Loucy (cell line): ENCODE measurements around the gene VDAC2.
"Not testable (repeated sequence)": the region's sequence is repeated elsewhere in the genome, so short reads cannot be mapped to it uniquely, and the experiment has no call there.

ENCODE experiments used
- H2AFZ ChIP-seq: fragments of 200-600 bp; sonication (generic); 2 replicates; pipeline ENCODE4 v1.6.0; 2016; ENCODE audit warnings: antibody characterized with exemption, mild to moderate bottlenecking, low read length, moderate library complexity
- H3F3A ChIP-seq: fragments of 200-600 bp; 2 replicates; pipeline ENCODE4 v1.6.0; 2016; ENCODE audit warnings: antibody characterized with exemption, low read depth, mild to moderate bottlenecking
- H3K27me3 ChIP-seq: fragments of 200-600 bp; sonication (generic); 2 replicates; pipeline ENCODE4 v1.6.1; 2014; ENCODE audit warnings: low read length, mild to moderate bottlenecking; ENCODE audit not compliant: insufficient read depth, poor library complexity, severe bottlenecking
- H3K36me3 ChIP-seq: fragments of 200-600 bp; sonication (generic); 2 replicates; pipeline ENCODE4 v1.6.1; 2016; ENCODE audit warnings: low read length; ENCODE audit not compliant: insufficient read depth
- H3K4me1 ChIP-seq: fragments of 200-600 bp; sonication (generic); 2 replicates; pipeline ENCODE4 v1.5.1; 2014; ENCODE audit warnings: low read length, mild to moderate bottlenecking; ENCODE audit not compliant: insufficient read depth, poor library complexity, severe bottlenecking
- H3K4me2 ChIP-seq: fragments of 200-600 bp; sonication (generic); 2 replicates; pipeline ENCODE4 v1.6.0; 2014; ENCODE audit warnings: antibody characterized with exemption, low read length, low read depth, mild to moderate bottlenecking; ENCODE audit not compliant: poor library complexity, severe bottlenecking
- H3K4me3 ChIP-seq: fragments of 200-600 bp; sonication (generic); 2 replicates; pipeline ENCODE4 v1.5.1; 2014; ENCODE audit warnings: low read length, mild to moderate bottlenecking, mixed read lengths; ENCODE audit not compliant: poor library complexity, severe bottlenecking
- H3K79me2 ChIP-seq: fragments of 200-600 bp; sonication (generic); 2 replicates; pipeline ENCODE4 v1.6.1; 2014; ENCODE audit warnings: low read length; ENCODE audit not compliant: insufficient read depth
- H3K9ac ChIP-seq: fragments of 200-600 bp; sonication (generic); 2 replicates; pipeline ENCODE4 v1.6.0; 2014; ENCODE audit warnings: mild to moderate bottlenecking, low read depth, low read length, moderate library complexity; ENCODE audit not compliant: poor library complexity, severe bottlenecking
- H3K9me2 ChIP-seq: fragments of 200-600 bp; sonication (generic); replicated peaks from 2 replicates; pipeline ENCODE4 v1.6.1; 2016; ENCODE audit warnings: low read depth, low read length, mixed read lengths
- H3K9me3 ChIP-seq: fragments of 200-600 bp; sonication (generic); 2 replicates; pipeline ENCODE4 v1.6.1; 2014; ENCODE audit warnings: mild to moderate bottlenecking, antibody characterized with exemption, low read length, low read depth; ENCODE audit not compliant: insufficient read depth
- H4K20me1 ChIP-seq: fragments of 200-600 bp; sonication (generic); 2 replicates; pipeline ENCODE4 v1.6.0; 2014; ENCODE audit warnings: antibody characterized with exemption, low read length, mild to moderate bottlenecking; ENCODE audit not compliant: insufficient read depth, poor library complexity, severe bottlenecking
- EZH2phosphoT487 ChIP-seq: fragments of 200-600 bp; IDR thresholded peaks from 2 replicates; pipeline ENCODE4 v1.6.1; 2018; ENCODE audit warnings: antibody characterized with exemption, mild to moderate bottlenecking, moderate library complexity, borderline replicate concordance
- TF ChIP-seq, protein P1 (sequence below): fragments of 200-600 bp; sonication (generic); conservative IDR thresholded peaks from 2 replicates; pipeline ENCODE4 v1.5.1; 2014; ENCODE audit warnings: mild to moderate bottlenecking, antibody characterized with exemption, low read length

The VDAC2 gene

DNA sequence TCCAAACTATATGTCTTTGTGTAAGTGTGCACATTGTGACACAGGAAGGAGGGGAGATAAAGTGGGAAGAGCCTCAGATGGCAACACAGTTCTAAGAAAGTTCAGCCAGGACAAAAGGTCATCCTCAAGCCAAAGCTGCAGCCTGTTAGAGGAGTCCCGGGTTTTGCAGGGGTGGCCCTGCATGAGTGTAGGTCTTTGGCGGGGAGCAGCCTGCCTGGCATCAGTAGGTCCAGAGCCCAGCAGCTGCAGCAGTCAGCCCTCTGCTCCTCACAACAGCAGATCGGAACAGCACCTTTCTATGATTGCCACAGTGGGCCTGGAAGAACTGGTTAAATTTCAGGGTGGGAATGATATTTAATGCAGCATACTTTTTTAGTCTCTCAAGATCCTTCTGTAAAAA lies 13.5 kb upstream of the VDAC2 start:
- Histone ChIP-seq H3F3A (no peaks in the 10 kb centered on the region), H3K9me3 (no peaks in the 10 kb centered on the region), H3K4me3 (no peak overlapping the region), H3K36me3 (no peaks in the 10 kb centered on the region), H4K20me1 (no peaks in the 10 kb centered on the region), H3K9ac (no peak overlapping the region), H3K4me2 (no peak overlapping the region), H2AFZ (no peak overlapping the region), H3K79me2 (no peaks in the 10 kb centered on the region), H3K4me1 (no peaks in the 10 kb centered on the region), H3K9me2 (no peaks in the 10 kb centered on the region), H3K27me3 (no peaks in the 10 kb centered on the region)
- TF ChIP-seq, protein P1, sequence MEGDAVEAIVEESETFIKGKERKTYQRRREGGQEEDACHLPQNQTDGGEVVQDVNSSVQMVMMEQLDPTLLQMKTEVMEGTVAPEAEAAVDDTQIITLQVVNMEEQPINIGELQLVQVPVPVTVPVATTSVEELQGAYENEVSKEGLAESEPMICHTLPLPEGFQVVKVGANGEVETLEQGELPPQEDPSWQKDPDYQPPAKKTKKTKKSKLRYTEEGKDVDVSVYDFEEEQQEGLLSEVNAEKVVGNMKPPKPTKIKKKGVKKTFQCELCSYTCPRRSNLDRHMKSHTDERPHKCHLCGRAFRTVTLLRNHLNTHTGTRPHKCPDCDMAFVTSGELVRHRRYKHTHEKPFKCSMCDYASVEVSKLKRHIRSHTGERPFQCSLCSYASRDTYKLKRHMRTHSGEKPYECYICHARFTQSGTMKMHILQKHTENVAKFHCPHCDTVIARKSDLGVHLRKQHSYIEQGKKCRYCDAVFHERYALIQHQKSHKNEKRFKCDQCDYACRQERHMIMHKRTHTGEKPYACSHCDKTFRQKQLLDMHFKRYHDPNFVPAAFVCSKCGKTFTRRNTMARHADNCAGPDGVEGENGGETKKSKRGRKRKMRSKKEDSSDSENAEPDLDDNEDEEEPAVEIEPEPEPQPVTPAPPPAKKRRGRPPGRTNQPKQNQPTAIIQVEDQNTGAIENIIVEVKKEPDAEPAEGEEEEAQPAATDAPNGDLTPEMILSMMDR = no peak
- no peak for TF ChIP-seq EZH2phosphoT487

DNA sequence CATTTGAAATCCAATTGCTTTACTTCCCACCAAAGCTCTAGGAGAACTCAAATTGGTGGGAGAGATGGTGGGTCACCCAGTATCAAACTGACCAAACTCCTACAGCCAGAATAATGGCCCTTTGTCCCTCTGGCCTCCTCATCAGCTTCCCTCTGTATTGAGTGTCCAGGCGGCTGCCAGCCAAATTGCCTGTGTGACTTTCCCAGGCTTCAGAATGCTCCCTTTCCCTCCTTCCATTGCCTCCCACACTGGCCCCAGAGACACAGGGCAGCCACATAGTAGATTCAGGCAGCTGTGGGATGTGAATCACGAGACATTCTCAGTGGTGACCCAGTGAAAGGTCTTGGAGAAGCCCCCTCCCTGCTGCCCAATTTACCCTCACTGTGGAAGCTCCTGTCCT lies 12.7 kb upstream of the VDAC2 start:
- no peaks in the 10 kb centered on the region for H4K20me1 ChIP-seq
- no peaks in the 10 kb centered on the region for H3K9me2 ChIP-seq
- no peaks in the 10 kb centered on the region for H3K9me3 ChIP-seq
- H3K36me3 ChIP-seq = no peaks in the 10 kb centered on the region
- no peaks in the 10 kb centered on the region for H3K79me2 ChIP-seq
- no peaks in the 10 kb centered on the region for H3K4me1 ChIP-seq
- TF ChIP-seq, protein P1 = no peak
- no peak for TF ChIP-seq EZH2phosphoT487
- no peak overlapping the region for H3K4me2 ChIP-seq
- H3K9ac ChIP-seq = no peak overlapping the region
- H3K4me3 ChIP-seq = no peak overlapping the region
- H3F3A ChIP-seq = no peaks in the 10 kb centered on the region
- no peaks in the 10 kb centered on the region for H3K27me3 ChIP-seq
- H2AFZ ChIP-seq = no peak overlapping the region

DNA sequence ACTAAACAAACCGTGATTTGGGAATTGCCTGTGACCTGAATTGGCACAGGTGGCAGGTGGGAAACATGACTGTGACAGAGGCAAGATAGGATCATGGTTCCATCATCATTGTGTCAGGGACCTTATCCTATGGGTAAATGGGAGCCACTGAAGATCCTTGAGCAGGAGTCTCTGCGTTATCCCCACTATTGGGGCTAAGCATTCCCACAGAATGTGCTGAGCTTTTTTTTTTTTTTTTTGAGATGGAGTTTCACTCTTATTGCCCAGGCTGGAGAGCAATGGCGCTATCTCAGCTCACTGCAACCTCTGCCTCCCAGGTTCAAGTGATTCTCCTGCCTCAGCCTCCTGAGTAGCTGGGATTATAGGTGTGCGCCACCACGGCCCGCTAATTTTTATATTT lies 10.6 kb upstream of the VDAC2 start:
- not testable (repeated sequence) for H3K4me2 ChIP-seq, H2AFZ ChIP-seq, H4K20me1 ChIP-seq, H3K27me3 ChIP-seq, H3K4me1 ChIP-seq, H3K36me3 ChIP-seq, H3K9me2 ChIP-seq, H3K79me2 ChIP-seq, H3K9ac ChIP-seq, H3F3A ChIP-seq, H3K4me3 ChIP-seq, H3K9me3 ChIP-seq

DNA sequence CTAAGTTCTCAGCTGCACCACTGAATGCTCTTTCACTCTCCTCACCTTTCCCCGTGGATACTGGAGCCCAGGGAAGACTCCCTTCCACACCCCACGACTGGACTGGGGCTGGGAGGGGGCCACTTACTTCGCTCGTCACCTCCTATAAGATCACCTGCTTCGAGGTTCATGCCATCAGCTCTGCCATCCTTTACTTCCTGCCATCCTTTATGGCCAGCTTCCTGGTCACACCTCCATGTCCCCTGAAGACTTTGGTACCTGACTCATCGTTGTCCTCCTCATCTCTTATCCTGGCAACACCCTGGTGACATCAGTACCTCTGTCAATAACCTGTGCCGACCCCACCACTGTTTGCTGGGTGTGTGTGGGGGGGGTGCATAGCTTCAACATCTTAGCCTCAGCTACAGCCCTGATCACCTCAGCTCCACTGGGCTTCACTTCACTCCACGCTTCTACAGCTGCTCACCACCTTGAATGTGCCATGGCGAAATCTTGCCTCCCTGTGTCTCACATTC lies 8.7 kb upstream of the VDAC2 start:
- TF ChIP-seq, protein P1 = no peak
- TF ChIP-seq EZH2phosphoT487 = no peak
- H3K9me2 ChIP-seq = no peaks in the 10 kb centered on the region
- no peaks in the 10 kb centered on the region for H3K79me2 ChIP-seq
- no peak overlapping the region for H2AFZ ChIP-seq
- no peak overlapping the region for H3K4me3 ChIP-seq
- no peaks in the 10 kb centered on the region for H3K9me3 ChIP-seq
- no peaks in the 10 kb centered on the region for H3K4me1 ChIP-seq
- H3K36me3 ChIP-seq = no peaks in the 10 kb centered on the region
- H4K20me1 ChIP-seq = no peaks in the 10 kb centered on the region
- H3F3A ChIP-seq = no peaks in the 10 kb centered on the region
- H3K4me2 ChIP-seq = no peak overlapping the region
- no peak overlapping the region for H3K9ac ChIP-seq
- no peaks in the 10 kb centered on the region for H3K27me3 ChIP-seq
